Upper lobe of left lung (tissue), 6 donors: ENCODE data around the gene USP15. TPM values are rescaled to one million over a fixed set of nuclear protein-coding genes. Genes with fewer than 3 reads are reported as not detected.
A peak's percentile ranks its signal among the peaks of the same experiment; 100 is the strongest.

Source experiments
- ATAC-seq, 2 donors: fragments of 200-7000 bp; cut with Tn5 transposase; one replicate each; pipeline ENCODE4 v1.9.1; 2022; ENCODE audit warnings: mild to moderate bottlenecking in 2 of 2, moderate library complexity in 2 of 2; ENCODE audit not compliant: low FRiP score in 2 of 2
- DNase-seq, 2 donors: peaks; one replicate each; pipeline ENCODE4 v3.0.0-alpha.2; 2019 to 2020
- H3K27ac ChIP-seq, 4 donors: fragments of 200-600 bp; sonication (generic); one replicate each; pipeline ENCODE4 v1.5.1; 2016 to 2019
- H3K27me3 ChIP-seq, 4 donors: fragments of 200-600 bp; sonication (generic); one replicate each; pipeline ENCODE4 v1.5.1; 2017 to 2019
- H3K36me3 ChIP-seq, 4 donors: fragments of 200-600 bp; sonication (generic); one replicate each; pipeline ENCODE4 v1.5.1; 2016 to 2019
- H3K4me1 ChIP-seq, 4 donors: fragments of 200-600 bp; sonication (generic); one replicate each; pipeline ENCODE4 v1.5.1; 2018 to 2019
- H3K4me3 ChIP-seq, 4 donors: fragments of 200-600 bp; sonication (generic); one replicate each; pipeline ENCODE4 v1.5.1; 2017 to 2019; ENCODE audit warnings: mild to moderate bottlenecking in 2 of 4, moderate library complexity in 1 of 4
- H3K9me3 ChIP-seq, 4 donors: fragments of 200-600 bp; sonication (generic); one replicate each; pipeline ENCODE4 v1.5.1; 2018 to 2019
- CTCF ChIP-seq, 6 experiments: fragments of 450-650 bp in 4 of 6; fragments of 200-600 bp in 2 of 6; sonication (generic) in 2 of 6; IDR thresholded peaks; one replicate each; pipeline ENCODE4 v1.5.1; 2016 to 2019; ENCODE audit warnings: antibody characterized with exemption in 6 of 6
- EP300 ChIP-seq, 4 donors: sonication (generic); formaldehyde crosslinking; IDR thresholded peaks; one replicate each; pipeline ENCODE4 v1.5.1; 2017; ENCODE audit warnings: antibody characterized with exemption in 4 of 4, control low read depth in 2 of 4
- POLR2A ChIP-seq, 4 donors: fragments of 450-650 bp; IDR thresholded peaks; one replicate each; pipeline ENCODE4 v1.5.1; 2016 to 2017; ENCODE audit warnings: antibody characterized with exemption in 4 of 4, mild to moderate bottlenecking in 2 of 4
- POLR2AphosphoS5 ChIP-seq, 2 donors: sonication (generic); formaldehyde crosslinking; IDR thresholded peaks; one replicate each; pipeline ENCODE4 v1.5.1; 2017; ENCODE audit warnings: antibody characterized with exemption in 2 of 2
- WGBS, 2 donors: methylation state at CpG; one replicate each; pipeline ENCODE4 v1.1.5; 2017 to 2018; 5-methylcytosine and 5-hydroxymethylcytosine counted together
- total RNA-seq, 6 donors: library from RNA; depleted of rRNA in 4 of 6; stranded (reverse); fragments of >200 nt in 4 of 6; gene quantifications; one replicate each; pipeline versions ENCODE4 v1.1.0 to v1.2.1, GENCODE V29; 2016 to 2021
- donor health status: DM: no; HTN: no; CAD: no; lungs with moderate emphysema.
- donor health status: DM: no; HTN: yes; CAD: no; lungs with severe emphysema.

USP15 gene
- total RNA-seq, 6 donors from 2014 or later = 66.5 to 239 (median 81.2) TPM

- Histone ChIP-seq H3K36me3 (no peaks in the 10 kb centered on the region), H3K9me3 (no peaks in the 10 kb centered on the region), H3K27ac (peak overlapping the region; percentile 44 to 69 (median 56)), H3K27me3 (no peaks in the 10 kb centered on the region), H3K4me1 (peaks cover 3 to 16% (median 12%) of the 10 kb centered on the region in 4 donors), H3K4me3 (no peak overlapping the region)
- TF ChIP-seq POLR2AphosphoS5 (IDR thresholded peaks at IDR 0.05) (no peak), CTCF (IDR thresholded peaks at IDR 0.05) (no peak), EP300 (IDR thresholded peaks at IDR 0.05) (no peak), POLR2A (IDR thresholded peaks at IDR 0.05) (no peak)
- ATAC-seq (no peak), DNase-seq (no peak)
Observed at GRCh38 chr12:62251609-62251958, 8.6 kb upstream of the USP15 start.

GRCh38 chr12:62252576-62252975 lies 7.6 kb upstream of the USP15 start:
- no peak for TF ChIP-seq CTCF (IDR thresholded peaks at IDR 0.05)
- TF ChIP-seq POLR2A (IDR thresholded peaks at IDR 0.05) = no peak
- no peak for TF ChIP-seq POLR2AphosphoS5 (IDR thresholded peaks at IDR 0.05)
- no peak for TF ChIP-seq EP300 (IDR thresholded peaks at IDR 0.05)
- peaks cover 3 to 21% (median 16%) of the 10 kb centered on the region in 4 donors for H3K4me1 ChIP-seq
- DNase-seq (no peak), ATAC-seq (no peak)
- H3K36me3 ChIP-seq = no peaks in the 10 kb centered on the region
- H3K9me3 ChIP-seq = no peaks in the 10 kb centered on the region
- no peaks in the 10 kb centered on the region for H3K27me3 ChIP-seq
- peak overlapping the region in 1 of 4 donors; percentile 54 for H3K27ac ChIP-seq
- no peak overlapping the region for H3K4me3 ChIP-seq
- 64 to 77% methylated on average over 4 of the region's 4 CpGs for WGBS, 2 donors

GRCh38 chr12:62254967-62255366 lies 5.2 kb upstream of the USP15 start:
- Histone ChIP-seq H3K36me3 (no peaks in the 10 kb centered on the region), H3K27me3 (no peaks in the 10 kb centered on the region), H3K4me1 (peaks cover 3 to 30% (median 24%) of the 10 kb centered on the region in 4 donors), H3K27ac (no peak overlapping the region), H3K9me3 (no peaks in the 10 kb centered on the region), H3K4me3 (no peak overlapping the region)
- no peak for DNase-seq
- ATAC-seq = no peak
- no peak for TF ChIP-seq POLR2A (IDR thresholded peaks at IDR 0.05)
- WGBS, 2 donors = 97 to 98% methylated on average over 3 of the region's 3 CpGs

- Histone ChIP-seq H3K4me1 (peaks cover 5 to 30% (median 21%) of the 10 kb centered on the region in 4 donors), H3K27me3 (no peaks in the 10 kb centered on the region), H3K4me3 (no peak overlapping the region), H3K9me3 (no peaks in the 10 kb centered on the region), H3K36me3 (no peaks in the 10 kb centered on the region), H3K27ac (peak overlapping the region in 2 of 4 donors; percentile 17 to 49)
- ATAC-seq (no peak), DNase-seq (no peak)
- no peak for TF ChIP-seq EP300 (IDR thresholded peaks at IDR 0.05)
- TF ChIP-seq POLR2A (IDR thresholded peaks at IDR 0.05) = no peak
- TF ChIP-seq CTCF (IDR thresholded peaks at IDR 0.05) = no peak
- TF ChIP-seq POLR2AphosphoS5 (IDR thresholded peaks at IDR 0.05) = no peak
- WGBS, 2 donors = 47 to 52% methylated on average over 8 of the region's 8 CpGs
Observed at GRCh38 chr12:62256408-62257096, 3.7 kb upstream of the USP15 start.

GRCh38 chr12:62258231-62258630 lies 2.0 kb upstream of the USP15 start:
- H3K4me1 ChIP-seq = peaks cover 21 to 40% (median 30%) of the 10 kb centered on the region in 4 donors
- H3K27ac ChIP-seq = no peak overlapping the region
- H3K9me3 ChIP-seq = no peaks in the 10 kb centered on the region
- H3K27me3 ChIP-seq = no peaks in the 10 kb centered on the region
- no peaks in the 10 kb centered on the region for H3K36me3 ChIP-seq
- H3K4me3 ChIP-seq = no peak overlapping the region
- TF ChIP-seq EP300 (IDR thresholded peaks at IDR 0.05) (no peak), POLR2AphosphoS5 (IDR thresholded peaks at IDR 0.05) (no peak), CTCF (IDR thresholded peaks at IDR 0.05) (no peak), POLR2A (IDR thresholded peaks at IDR 0.05) (no peak)
- no peak for ATAC-seq
- 91 to 92% methylated on average over 3 of the region's 3 CpGs for WGBS, 2 donors
- DNase-seq = no peak
